ENCODE results near the gene ITGAE. TPM values are rescaled to one million over a fixed set of nuclear protein-coding genes. Genes with fewer than 3 reads are reported as not detected.
"Not testable (repeated sequence)": the region's sequence is repeated elsewhere in the genome, so short reads cannot be mapped to it uniquely, and the experiment has no call there.

ITGAE gene
- total RNA-seq, 1 donor from 2014 or later = 21.2 TPM

DNA sequence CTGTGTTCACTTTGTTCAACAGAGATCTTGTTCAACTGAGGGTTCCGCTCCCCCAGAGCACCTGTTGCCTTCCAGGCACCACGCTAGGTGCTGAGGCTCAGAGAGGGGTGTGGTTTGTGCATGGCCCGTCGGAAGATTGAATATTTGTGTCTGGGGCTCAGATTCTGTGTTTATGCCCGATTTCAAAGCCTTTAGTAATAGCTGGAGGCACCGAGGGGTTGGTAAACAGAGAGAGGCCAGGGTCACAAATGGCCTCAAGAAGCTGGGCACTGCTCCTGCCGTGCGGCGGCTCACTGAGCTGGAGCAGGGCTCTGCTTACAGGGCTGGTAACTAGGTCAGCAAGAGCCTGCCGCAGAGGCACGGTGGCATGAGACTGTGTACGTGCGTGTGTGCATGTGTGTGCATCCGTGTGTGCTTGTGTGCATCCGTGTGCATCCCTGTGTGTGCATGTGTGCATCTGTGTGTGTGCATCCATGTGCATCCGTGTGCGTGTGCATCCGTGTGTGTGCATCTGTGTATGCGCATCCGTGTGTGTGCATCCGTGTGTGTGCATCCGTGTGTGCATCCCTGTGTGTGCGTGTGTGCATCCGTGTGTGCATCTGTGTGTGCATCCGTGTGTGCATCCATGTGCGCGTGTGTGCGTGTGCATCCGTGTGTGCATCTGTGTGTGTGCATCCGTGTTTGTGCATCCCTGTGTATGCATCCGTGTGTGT lies 5.4 kb downstream of the ITGAE start:
- no peak for DNase-seq (ENCODE audit: low spot score)

DNA sequence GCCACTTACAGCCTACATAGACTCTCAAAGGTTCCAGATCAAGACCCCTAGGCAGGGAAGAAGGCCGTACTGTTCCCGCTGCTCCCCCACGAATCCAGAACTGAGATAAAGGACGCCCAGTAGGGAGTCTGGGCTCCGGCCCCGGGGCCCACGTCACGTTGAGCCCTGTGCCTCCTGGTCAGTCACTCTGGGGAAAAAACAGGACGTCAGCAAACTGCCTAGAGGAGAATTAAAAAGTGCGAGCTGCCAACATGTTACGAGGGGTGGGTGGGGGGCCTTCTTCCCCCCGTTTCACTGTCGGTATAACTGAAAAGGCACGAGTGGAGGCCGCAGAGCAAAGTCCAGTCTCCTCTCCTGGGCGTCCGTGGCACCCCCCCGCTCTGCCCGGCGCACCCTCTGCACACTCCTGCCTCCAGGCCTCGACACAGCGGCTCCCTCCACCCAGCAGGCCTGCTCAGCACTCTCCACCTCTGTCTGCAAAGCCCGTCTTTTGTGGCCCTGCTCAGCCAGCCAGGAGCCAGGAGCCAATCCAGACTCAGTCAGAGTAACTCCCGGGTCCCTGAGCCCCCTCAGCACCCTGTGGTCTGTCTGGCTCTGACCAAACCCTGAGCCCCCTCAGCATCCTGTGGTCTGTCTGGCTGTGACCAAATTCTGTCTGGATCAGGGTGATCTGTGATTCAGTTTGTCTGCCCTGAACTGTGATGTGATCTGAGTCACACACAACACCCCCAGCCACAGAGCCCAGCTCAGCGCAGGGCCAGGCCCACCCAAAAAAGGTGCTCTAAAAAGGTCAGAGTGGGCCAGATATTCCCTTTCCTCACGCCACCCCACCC lies 6.2 kb downstream of the ITGAE start:
- DNase-seq (ENCODE audit: low spot score) = no peak

DNA sequence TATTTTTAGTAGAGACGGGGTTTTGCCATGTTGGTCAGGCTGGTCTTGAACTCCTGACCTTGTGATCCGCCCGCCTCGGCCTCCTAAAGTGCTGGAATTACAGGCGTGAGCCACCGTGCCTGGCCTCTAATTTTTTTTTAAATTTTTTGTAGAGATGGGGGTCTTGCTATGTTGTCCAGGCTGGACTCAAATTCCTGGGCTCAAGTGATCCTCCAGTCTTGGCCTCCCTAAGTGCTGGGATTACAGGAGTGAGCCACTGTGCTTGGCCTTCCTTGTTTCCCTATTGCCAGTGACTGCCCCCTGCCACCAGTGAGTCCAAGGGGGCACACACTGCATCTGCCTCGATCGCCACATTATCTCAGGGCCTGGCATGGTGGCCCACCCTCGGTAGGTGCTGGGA lies 6.8 kb downstream of the ITGAE start:
- not testable (repeated sequence) for DNase-seq (ENCODE audit: low spot score)

DNA sequence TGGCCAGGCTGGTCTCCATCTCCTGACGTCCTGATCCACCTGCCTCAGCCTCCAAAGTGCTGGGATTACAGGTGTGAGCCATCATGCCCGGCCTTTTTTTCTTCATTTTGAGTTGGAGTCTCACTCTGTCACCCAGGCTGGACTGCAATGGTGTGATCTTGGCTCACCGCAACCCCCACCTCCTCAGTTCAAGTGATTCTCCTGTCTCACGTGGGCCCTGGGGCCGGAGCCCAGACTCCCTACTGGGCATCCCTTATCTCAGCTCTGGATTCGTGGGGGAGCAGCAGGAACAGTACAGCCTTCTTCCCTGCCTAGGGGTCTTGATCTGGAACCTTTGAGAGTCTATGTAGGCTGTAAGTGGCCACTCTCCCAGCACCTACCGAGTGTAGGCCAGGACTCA lies 7.7 kb downstream of the ITGAE start:
- DNase-seq (ENCODE audit: low spot score) = not testable (repeated sequence)

DNA sequence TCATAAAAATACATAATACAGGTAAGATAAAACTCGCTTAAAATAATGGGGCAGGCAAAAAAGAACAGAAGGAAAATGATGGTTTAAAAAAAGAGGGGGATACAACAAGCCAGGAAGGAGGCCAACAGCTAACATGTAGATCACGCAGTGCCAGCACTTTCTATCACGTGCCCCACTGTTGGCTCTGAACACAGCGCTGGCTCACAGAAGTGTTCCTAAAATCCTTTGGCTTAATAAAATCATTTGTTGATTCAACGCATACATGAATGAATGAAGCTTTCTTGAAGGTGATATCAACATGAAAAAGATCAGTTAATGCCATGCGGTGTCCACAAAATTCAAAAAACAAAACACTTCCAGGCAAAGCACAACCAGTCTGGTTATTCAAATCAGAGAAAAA lies 8.5 kb downstream of the ITGAE start:
- no peak for DNase-seq (ENCODE audit: low spot score)

DNA sequence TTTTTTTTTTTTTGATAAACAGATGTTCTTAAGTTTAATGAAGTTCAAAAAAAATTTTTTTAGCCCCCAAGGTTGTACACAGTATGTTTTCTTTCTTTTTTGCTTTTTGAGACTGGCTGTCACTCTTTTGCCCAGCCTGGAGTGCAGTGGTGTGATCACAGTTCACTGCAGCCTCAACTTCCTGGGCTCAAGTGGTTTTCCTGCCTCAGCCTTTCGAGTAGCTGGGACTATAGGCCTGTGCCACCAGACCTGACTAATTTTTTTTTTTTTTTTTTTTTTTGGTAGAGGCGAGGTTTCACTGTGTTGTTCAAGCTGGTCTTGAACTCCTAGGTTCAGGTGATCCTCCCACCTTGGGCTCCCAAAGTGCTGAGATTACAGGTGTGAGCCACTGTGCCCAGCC lies 12.8 kb downstream of the ITGAE start:
- no peak for DNase-seq (ENCODE audit: low spot score)

DNA sequence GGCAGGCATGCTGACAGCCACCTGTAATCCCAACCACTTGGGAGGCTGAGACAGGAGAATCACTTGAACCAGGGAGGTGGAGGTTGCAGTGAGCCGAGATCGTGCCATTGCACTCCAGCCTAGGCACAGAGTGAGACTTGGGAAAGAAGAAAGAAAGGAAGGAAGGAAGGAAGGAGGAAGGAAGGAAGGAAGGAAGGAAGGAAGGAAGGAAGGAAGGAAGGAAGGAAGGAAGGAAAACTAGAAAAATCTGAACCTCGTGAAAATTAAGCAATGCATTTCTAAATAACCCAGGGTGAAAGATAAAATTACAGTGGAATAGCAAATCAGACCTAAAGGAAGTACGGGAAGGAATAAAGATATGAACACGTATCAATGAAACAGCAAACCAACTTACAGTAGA lies 15.7 kb downstream of the ITGAE start:
- DNase-seq (ENCODE audit: low spot score) = not testable (repeated sequence)

DNA sequence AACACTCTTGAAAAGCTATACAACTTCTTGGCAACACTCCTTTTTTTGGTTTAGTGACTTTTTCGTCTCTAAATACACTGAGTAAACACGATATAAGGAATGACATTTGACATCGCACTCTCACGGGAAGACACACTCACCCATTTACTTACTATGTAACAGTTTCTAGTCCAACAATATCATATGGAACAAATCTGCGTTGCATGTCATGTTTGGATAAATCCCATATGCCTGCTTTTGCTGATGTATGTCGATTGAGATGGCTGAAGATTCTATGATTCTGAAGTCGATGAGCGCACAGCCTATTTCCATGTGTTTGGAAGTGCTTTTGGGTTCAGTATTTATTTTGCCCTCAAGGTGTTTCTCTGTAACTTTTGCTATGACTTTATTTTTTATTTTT lies 18.2 kb downstream of the ITGAE start:
- DNase-seq (ENCODE audit: low spot score) = no peak

DNA sequence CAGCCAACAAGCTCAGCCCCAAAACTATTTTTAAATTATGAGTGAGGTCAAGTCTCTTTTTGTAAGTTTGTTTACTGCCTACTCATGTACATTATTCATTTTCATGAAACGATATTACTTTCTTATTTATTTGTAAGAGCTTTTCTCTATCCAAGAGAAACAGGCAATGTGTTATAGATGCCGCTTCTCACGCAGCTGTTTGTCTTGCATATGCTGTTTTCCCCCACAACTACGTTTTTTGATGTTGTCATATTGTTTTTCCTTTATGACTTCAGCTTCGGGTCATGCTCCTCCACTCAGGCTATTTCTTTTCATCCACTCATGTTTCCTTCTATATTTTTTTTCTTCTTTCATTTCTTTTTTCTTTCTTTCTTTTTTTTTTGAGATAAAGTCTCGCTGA lies 20.0 kb downstream of the ITGAE start:
- DNase-seq (ENCODE audit: low spot score) = no peak

DNA sequence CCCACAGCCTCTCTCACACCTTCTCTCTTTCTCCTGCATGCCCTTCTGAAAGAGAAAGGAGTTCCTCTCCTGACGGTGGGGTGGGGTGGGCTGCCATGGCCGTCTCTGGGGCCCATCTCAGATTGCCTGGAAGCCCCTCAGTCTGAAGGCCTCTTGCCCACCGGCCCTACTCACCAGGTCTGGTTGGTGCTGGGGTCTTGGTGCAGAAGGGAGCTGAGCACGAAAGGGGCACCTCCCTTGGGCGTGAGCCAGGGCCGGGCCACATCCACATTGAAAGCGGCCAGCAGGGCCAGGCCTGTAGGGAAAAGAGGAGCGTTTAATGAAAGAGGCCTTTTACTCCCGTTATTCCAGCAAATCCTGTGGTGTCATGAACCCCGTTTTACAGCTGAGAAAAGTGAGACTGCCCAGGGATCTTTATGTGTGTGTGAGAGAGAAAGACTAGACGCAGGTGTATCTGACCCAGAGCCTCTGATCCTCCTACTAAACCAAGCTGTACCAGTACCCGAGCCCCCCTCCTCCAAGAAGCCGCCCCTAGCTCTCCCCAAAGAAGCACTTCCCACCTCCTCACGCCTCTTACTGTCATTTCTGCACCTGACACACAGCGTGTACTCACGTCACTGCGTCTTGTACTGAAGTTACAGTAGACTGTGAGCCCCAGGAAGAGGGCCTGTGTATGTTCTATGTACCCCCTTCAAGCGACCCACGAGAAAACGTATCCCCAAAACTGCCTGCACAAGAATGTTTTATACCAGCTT lies 23.4 kb downstream of the ITGAE start:
- no peak for DNase-seq (ENCODE audit: low spot score)

DNA sequence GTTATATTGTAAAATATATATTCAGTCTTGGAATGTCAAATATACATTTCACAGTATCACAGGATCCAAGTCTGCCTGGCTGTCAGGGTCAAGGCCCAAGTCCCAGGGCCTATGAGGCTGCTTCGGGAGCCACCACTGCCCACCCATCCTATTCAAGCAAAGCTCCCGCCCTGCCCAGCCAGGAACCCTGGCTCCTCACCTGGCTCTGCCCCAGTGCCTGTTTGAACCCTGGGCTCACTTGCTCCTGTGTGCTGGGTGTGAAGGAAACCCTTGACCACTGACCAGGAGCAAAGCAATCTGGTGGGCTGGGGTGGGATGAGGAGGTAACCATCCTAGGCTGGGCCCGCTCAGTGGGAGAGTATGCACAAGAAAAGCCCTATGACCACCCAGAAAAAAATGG lies 27.0 kb downstream of the ITGAE start:
- DNase-seq (ENCODE audit: low spot score) = no peak

DNA sequence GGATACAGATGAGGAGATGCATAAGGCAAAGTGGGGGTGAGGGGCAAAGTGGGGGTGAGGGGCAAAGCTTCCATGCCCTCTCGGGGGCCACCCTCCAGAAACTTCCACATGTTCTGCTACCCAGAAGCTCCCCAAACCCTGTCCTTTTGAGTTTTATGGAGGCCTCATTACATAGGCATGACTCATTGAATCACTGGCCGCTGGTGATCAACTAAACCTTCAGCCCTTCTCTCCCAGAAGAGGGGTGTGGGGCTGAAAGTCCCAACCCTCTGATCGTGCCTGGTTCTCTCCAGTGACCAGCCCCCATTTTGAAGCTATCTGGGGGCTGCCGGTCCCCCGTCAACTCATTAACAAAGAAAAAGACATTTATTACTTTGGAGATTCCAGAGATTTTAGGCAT lies 27.5 kb downstream of the ITGAE start:
- DNase-seq (ENCODE audit: low spot score) = no peak

DNA sequence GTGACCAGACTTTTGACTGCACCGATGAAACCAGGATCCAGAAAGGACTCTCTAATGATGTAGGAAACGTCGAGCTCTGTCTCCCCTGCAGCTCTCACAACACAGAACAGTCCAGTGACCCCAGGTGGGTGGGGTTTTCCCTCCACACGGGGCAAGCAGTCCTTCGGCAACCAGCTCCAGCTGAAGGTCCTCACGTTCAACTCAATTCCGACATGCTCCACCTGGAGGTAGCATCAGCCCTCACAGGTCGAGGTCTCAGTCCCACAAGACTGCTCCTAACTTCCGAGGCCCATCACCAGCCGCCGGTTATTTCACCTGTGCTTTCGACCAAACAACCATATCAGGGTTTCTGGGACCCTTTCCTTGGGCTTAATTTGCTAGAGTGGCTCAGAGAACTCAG lies 28.2 kb downstream of the ITGAE start:
- no peak for DNase-seq (ENCODE audit: low spot score)

DNA sequence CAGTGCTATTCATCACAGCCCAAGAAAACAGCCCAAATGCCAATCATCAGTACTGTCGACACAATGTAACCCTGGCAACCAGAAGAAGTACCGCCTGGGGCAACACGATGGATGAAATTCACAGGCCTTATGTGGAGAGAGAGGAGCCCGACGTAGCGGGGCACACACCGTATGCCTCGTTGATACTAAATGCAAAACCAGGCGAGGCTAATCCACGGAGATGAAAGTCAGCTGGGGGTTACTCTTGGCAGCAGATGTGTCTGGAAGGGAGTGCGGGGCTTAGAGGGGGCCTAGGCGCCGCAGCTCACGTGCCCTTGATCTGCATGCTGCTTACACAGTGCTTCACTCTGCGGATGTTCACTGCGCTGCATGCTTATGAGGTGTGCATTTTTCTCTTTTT lies 29.8 kb downstream of the ITGAE start:
- DNase-seq (ENCODE audit: low spot score) = no peak

DNA sequence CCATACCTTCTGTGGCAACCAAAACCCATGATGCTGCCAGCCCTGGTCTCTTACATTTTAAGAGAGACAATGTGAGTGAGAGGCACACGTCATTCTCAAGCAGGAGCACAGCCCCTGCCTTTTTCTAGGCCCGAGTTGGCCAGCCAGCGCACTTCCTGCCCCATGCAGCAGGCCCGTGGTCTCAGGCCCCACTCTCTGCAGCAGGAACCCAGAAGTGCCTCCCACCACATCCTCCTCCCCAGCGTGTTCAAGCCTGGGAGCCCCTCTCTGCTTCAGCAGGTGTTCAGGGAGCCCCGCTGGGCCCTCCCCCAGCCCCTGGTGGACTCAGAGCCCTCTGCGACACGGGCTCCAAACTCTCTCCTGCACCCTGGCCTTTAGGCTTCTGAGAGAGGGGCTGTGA lies 30.5 kb downstream of the ITGAE start:
- peak; percentile 25 for DNase-seq (ENCODE audit: low spot score)

DNA sequence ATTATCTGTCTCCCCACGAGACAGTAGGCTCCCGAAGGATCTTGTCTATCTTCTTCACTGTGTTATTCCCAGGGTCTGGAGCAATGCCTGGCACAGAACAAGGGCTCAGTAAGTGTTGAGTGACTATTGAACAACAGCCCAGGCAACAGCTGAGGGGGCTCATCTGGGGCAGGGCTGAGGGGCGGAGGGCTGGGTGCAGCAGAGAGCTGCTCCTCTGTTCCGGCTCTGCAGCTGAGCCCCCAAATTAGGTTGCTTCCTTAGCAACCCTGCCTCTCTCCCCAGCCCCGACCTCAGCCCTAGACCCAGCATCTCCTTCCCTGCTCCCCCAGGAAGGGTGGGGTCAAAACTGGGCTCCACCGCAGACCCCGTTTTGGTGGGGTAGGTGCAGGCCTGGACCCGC lies 32.2 kb downstream of the ITGAE start:
- DNase-seq (ENCODE audit: low spot score) = no peak

DNA sequence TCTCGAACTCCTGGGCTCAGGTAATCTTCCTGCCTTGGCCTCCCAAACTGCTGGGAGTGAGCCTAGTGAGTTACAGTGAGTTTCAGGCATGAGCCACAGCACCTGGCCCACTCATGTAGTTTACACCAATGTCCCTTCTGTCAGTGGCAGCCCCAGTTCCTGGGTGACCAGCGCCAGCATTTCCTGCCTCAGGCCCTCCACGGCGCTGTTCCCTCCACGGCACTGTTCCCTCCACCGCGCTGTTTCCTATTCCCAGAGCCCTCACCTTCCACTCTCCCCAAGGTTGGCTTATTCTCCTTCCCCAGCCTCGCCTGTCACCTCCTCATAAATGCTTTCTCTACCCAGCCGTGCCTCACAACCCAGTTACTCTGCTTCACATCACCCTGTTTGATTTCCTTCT lies 32.6 kb downstream of the ITGAE start:
- no peak for DNase-seq (ENCODE audit: low spot score)

DNA sequence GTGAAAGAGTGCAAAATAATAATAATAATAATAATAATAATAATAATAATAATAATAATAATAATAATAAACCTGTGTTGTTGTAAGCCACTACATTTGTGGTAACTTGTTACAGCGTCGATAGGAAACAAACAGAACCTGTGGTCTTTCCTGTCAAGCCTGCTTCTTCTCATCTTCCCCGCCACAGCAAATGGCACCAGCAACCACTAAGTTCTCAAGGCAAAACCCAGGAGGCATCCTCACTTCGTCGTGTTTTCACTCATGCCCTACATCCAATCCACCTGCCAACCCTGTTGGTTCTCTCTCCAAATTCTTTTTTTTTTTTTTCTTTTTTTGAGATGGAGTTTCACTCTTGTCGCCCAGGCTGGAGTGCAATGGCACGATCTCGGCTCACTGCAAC lies 34.2 kb downstream of the ITGAE start:
- no peak for DNase-seq (ENCODE audit: low spot score)

DNA sequence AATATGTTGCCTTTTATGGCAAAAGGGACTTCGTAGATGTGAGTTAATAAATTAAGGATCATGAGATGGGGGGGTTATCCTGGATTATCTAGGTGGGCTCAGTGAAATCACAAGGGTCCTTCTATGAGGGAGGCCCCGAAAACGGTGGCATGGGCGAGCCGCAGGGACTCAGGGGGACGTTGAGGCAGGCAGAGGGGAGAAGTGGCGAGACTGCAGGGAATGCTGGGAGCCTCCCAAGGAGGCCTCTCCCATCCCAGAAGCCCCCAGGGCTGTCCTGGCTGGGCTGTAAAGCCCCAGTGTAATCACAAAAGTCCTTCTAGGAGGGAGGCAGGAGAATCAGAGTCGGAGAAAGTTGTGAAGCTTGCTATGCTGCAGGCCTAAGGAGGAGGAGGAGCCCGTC lies 35.0 kb downstream of the ITGAE start:
- DNase-seq (ENCODE audit: low spot score) = no peak

DNA sequence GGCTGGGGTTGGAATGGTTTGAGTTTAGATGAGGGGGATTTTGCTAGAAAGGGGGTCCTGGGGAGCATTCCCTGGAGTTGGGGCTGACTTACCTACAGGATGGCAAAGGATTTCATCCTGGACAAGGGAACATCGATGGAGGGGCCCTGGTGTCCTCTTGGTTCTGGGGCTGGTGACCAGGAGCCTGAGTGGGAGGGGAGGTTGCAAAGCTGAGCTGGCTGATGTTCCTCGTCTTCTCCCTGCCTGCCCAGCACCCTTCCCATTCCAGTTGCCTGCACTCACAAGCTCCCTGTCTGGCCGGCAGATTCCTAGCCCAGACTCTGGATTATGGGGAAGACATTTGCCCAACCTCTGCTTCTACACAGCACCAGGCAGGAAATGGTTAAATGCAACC lies 37.2 kb downstream of the ITGAE start:
- DNase-seq (ENCODE audit: low spot score) = no peak

DNA sequence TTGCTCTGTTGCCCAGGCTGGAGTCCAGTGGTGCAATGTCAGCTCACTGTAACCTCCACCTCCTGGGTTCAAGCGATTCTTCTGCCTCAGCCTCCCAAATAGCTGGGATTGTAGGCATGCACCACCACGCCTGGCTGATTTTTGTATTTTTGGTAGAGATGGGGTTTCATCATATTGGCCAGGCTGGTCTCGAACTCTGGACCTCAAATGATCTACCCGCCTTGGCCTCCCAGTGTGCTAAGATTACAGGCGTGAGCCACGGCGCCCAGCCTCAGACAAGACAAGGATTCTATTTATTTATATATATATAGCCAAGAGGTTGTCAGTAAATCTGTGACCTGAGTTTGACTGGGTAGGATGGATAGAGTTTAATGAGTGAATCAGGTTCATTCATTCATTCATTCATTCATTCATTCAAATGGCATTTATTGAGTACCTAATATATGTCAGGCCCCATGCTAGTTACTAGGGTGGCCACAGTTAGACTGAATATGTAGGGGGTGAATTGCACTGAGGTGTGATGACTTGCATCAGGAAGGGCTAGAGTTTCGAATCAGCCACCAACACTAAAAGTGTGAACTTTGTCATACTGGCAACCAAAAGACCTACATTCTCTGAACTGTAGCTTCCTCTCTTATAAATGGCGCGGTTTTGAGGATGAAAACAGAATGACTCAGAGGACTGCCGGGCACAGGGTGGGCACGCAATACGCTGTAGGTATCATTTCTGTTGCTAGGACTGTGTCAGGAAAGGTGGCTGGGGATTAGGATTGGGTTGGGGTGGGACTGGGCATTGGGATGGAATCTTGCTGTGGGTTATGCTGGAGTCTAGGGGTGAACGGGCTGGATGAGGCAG lies 37.8 kb downstream of the ITGAE start:
- DNase-seq (ENCODE audit: low spot score) = no peak

DNA sequence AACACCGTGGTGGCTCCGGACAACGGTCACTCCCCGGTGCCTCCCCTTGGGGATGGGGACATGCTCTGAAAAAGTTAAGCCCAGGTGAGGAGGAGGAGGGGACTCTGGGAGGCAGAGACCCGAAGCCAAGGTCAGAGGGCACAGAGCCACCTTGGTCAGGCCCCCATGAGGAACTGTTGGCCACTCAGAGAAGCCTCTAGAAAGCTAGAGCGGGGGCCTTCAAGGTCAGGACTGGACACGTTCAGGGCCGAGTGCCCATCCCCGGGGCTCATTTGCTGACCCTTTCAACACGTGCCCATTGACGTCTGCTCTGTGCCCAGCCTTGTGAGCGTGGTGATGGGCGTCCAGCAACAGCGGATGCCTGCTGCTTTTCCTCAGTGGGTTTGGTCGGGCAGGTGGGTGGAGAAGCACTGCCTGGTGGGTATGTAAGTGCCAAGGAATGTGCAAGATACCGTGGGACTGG lies 39.0 kb downstream of the ITGAE start:
- no peak for DNase-seq (ENCODE audit: low spot score)
